Stimulated activated CD4-positive, alpha-beta T cell treated with anti-CD3 and anti-CD28 coated beads, Interleukin-1b, Interleukin-23, amount 100 ng/mL, for 48 hours (primary cell): Measurements from ENCODE around the gene CTH.
"Not testable (repeated sequence)": the region's sequence is repeated elsewhere in the genome, so short reads cannot be mapped to it uniquely, and the experiment has no call there.

Source experiments
- DNase-seq: peaks from one replicate; pipeline ENCODE4 v3.0.0-alpha.2; 2020

The CTH gene

DNA sequence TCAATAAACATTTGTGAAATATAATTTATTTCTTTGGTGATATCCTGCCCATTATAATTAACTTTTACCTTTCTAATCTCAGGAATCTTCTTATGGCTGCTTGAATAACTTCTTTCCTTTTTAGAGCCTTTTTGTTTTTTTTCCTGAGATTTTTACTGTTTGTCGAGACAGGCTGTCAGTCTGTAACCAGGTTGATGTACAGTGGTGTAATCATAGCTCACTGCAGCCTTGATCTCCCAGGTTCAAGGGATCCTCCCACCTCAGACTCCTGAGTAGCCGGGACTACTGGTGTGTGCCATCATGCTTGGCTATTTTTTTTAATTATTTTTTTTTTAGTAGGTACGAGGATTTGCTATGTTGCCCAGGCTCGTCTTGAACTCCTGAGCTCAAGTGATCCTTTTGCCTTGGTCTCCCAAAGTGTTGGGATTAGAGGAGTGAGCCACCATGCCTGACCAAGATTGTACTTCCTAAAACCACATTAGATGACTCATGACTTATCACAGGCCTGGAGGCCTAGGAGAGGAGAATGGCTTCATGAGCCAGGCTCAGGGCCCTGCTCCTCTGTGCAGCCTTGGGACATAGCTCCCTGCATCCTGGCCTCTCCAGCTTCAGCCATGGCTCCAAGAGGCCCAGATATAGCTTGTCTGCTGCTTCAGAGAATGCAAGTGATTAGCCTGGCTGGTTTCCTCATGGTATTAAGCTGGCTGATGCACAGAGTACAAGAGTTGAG is 48.6 kb downstream of the CTH start:
- DNase-seq = no peak

DNA sequence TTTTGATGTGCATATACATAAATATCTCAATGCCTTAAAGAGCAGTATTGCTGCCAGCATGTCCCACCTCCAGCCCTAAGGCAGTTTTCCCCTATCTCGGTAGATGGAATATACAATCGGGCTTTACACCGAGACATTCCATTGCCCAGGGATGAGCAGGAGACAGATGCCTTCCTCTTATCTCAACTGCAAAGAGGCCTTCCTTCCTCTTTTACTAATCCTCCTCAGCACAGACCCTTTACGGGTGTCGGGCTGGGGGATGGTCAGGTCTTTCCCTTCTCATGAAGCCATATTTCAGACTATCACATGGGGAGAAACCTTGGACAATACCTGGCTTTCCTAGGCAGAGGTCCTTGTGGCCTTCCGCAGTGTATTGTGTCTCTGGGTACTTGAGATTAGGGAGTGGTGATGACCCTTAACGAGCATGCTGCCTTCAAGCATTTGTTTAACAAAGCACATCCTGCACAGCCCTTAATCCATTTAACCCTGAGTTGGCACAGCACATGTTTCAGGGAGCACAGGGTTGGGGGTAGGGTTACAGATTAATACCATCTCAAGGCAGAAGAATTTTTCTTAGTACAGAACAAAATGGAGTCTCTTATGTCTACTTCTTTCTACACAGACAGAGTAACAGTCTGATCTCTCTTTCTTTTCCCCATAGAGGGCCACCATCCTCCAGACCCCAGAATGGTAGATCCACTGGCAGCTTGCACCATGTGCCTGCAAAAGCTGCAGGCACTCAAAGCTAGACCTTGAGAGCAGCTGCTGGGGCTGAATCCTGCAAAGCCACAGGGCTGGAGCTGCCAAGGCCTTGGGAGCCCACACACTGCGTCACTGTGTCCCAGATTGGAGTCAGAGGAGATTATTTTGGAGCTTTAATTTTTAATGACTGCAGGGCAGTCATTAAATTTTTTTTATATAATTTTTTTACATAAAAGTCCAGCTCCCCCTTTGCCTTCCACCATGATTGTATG is 50.0 kb downstream of the CTH start:
- not testable (repeated sequence) for DNase-seq

DNA sequence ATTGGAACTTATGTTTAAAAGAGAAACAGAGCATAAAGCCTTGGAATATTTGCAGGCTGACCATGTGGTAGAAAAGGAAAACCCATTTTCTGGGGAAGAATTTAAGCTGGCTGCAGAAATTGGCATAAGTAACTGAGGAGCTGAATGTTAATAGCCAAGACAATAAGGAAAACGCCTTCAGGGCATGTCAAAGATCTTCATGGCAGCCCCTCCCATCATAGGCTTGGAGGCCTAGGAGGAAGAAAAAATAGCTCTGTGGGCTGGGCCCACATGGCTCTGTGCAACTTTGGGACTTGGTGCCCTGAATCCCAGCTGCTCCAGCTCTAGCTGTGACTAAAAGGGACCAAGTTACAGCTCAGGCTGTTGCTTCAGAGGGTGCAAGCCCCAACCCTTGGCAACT is 51.5 kb downstream of the CTH start:
- no peak for DNase-seq

DNA sequence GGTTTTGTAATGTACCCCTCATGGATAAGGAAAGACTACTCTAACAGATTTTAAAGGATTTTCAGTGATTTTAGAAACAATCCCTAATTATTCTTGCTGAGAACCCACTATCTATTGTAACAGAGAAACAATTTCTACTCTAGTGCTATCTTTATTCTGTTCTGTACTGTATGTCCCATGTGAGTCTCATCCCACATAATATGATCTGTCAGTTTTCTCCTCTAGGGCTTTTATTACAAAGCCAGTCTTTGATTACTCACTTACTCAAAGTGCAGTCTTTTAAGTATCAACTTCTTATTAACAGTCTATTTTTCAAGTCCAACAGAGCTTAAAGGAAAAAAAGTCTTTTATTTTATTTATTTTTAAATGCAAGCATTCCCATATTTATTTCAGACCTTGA is 54.8 kb downstream of the CTH start:
- DNase-seq = no peak

DNA sequence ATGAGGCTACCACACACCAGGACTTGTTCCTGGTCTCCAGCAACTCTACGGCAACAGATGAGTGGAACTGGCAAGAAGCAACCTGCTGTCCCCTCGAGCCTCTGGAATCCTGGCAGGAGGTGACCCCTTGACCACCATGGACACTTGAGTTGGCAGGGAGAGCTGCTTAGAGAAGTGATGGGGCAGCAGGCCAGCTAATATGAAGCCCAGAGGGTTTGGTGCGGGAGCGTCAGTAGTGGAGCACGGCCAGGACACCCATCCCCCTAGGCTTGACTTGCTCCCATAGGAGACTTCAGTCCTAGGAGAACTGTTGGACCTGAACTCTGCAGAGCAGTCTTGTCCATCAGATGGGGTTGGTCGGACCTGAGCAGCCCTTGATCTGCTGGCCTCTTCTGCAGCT is 56.5 kb downstream of the CTH start:
- no peak for DNase-seq

DNA sequence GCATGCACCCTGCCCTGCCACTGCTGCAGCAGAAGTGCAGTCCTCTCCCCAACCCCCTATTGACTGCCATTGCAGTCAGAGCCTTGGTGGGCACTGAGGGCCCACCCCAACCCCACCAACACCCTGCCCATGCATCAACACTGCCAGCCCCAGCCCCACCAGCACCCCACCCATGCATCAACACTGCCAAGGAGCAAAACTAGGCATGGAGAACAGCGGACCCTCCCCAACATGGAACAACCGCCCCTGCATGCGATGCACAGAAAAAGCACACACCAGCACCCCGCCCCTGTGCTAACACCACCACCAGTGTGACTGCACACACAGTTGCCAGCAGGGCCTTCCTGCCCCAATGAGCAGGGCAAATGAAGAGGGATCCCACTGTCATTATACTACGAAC is 57.1 kb downstream of the CTH start:
- DNase-seq = no peak

DNA sequence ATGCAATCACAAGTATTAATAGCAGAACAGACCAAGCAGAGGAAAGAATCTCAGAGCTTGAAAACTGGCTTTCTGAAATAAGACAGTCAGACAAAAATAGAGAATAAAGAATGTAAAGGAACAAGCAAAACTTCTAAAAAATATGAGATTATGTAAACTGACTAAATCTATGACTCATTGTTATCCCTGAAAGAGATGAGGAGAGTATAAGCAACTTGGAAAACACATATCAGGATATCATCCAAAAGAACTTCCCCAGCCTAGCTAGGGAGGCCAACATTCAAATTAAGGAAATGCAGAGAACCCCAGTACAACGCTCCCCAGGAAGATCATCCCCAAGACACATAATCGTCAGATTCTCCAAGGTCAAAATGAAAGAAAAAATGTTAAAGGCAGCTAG is 58.1 kb downstream of the CTH start:
- DNase-seq = not testable (repeated sequence)

DNA sequence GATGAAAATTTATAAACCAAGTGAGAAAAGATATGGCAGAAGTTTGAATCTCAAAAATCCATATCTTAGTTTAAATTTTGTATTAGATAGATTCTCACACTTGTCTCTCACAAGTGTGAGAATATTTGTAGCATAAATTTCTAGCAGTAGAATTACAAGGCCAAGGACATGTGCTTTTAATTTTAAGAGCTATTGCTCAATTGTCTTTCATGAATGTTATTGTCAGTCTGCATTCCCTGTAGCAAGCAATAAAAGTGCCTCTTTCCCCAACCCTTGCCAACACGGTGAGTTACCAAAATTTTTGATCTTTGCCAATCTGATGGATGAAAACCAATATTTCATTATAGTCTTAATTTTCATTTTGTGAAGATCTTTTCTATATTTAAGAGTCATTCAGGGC is 64.0 kb downstream of the CTH start:
- no peak for DNase-seq

DNA sequence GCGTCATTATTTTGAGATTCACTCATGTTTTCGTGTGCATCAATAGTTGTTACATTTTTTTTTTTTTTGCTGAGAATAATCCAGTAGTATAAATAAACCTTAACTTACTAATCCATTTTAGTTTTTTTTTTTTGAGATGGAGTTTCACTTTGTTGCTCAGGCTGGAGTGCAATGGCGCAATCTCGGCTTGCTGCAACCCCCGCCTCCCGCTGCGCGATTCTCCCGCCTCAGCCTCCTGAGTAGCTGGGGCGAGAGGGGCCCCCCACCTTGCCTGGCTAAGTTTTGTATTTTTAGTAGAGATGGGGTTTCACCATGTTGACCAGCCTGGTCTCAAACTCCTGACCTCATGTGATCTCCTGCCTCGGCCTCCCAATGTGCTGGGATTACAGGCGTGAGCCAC is 66.0 kb downstream of the CTH start:
- no peak for DNase-seq

DNA sequence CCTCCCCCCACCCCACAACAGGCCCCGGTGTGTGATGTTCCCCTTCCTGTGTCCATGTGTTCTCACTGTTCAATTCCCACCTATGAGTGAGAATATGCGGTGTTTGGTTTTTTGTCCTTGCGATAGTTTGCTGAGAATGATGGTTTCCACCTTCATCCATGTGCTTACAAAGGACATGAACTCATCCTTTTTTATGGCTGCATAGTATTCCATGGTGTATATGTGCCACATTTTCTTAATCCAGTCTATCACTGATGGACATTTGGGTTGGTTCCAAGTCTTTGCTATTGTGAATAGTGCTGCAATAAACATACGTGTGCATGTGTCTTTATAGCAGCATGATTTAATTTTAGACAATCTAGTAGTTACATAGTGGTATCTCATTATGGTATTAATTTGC is 66.8 kb downstream of the CTH start:
- DNase-seq = not testable (repeated sequence)

DNA sequence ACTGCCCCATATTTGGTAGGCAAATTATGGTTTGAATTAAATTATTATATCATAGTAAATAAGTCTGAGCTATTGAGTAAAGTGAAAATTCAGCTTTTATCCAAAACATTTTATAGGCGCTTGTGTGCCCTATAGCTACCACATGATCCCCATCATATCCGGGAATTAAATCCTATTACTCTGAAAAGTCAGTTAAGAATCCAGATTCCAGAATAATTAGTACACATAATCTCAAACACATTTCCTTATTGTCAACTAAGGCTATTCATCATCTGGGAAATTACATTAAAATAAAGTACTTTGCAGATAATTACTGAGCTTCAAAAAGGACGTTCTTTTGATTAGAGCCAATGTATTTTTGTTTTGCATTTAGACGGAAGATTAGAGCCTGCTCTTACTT is 72.3 kb downstream of the CTH start:
- no peak for DNase-seq

DNA sequence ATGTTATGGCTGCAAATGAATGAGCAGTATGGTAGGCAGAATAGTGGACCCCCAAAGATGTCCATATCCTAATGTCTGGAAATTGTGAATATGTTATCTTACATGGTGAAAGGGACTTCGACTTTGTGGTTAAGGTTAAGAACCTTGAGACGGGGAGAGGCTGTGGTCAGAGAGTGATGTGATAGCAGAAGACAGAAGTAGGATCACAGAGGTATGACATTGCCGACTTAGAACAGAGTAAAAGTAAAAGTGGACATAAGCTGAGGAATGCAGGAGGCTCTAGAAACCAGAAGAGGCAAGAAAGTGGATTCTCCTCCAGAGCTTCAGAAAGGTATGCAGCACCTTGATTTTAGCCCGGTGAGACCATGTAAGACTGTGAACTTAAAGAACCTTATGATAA is 74.6 kb downstream of the CTH start:
- no peak for DNase-seq

DNA sequence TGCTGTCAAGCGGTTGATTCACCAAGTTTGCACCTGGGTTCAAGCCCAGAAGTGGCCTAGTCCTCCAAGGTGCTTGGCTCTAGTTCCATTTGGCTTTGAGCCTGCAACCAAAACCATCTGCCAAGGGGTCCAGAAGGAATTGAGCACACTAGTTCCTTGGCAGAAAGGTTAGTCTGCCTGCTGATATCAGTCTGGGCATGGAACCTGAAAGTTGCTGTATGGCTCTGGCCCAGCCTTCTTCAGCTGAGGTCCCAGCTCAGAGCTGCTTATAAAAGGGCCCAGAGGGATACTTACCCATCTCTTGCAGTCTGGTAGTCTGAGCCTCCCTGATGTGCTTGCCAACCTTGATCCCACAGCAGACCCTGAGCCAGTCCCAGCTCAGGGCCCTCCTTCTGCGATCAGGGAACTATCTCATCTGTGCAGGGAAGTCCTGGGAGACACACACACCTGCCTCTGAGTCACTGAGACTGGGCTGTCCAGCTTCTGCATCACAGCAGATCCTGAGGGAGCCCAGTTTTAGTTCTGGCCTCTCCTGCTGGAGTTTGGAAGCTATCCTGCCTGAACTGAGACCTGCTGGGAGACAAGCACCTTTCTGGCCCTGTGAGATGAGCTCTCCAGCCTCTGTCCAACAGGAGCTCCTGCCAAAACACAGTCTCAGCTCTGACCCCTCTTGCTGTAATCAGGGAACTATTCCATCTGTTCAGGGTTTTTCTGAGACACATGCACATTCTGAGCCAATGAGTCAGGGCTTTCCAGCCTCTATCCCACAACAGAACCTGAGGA is 75.8 kb downstream of the CTH start:
- no peak for DNase-seq

DNA sequence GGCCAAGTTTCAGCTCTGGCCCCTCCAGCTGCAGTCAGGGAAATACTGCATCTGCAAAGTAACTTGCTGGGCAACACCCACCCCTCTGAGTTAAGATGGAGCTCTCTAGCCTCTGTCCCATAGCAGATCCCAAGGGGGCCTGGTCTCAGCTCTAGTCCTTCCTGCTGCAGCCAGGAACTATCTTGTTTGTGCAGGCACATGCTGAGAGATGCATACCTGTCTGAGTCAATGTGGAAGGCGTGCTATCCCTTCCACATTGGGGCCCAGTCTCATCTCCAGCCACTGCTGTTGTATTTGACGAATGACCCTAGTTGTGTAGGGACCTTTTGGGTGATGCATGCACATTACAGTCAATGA is 76.4 kb downstream of the CTH start:
- DNase-seq = no peak

DNA sequence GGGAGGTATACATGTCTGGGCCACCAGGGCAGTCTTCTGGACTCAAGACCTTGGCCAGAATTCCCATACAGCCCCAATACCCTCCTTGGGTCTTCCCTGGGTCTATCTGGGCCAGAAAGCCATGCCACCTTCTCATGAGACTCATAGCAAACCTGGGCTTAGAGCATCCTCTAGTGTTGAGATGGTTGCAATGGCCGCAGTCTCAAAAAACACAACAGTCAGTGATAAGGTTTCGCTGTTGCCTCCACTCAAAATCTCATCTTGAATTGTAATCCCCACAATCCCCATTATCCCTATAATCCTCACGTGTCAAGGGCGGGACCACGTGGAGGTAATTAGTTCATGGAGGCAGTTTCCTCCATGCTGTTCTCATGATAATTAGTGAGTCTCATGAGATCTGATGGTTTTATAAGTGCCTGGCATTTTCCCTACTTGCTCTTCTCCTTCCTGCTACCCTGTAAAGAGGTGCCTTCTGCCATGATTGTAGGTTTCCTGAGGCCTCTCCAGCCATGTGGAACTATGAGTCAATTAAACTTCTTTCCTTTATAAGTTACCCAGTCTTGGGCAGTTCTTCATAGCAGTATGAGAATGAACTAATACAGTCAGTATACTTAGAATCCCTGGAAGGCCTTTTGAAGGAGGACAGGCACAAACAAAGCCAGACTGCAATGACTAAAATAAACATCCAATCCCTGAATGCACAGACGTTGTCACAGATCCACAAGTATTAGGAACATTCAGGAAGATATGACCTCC is 77.0 kb downstream of the CTH start:
- DNase-seq = no peak
